GM21515 (cell line): ENCODE measurements around the gene MEAF6.
"Not testable (repeated sequence)": the region's sequence is repeated elsewhere in the genome, so short reads cannot be mapped to it uniquely, and the experiment has no call there.

Source experiments
- ATAC-seq: cut with Tn5 transposase; IDR thresholded peaks from one replicate; pipeline ENCODE4 v1.9.1; 2021; ENCODE audit not compliant: unreplicated experiment

MEAF6 gene

DNA sequence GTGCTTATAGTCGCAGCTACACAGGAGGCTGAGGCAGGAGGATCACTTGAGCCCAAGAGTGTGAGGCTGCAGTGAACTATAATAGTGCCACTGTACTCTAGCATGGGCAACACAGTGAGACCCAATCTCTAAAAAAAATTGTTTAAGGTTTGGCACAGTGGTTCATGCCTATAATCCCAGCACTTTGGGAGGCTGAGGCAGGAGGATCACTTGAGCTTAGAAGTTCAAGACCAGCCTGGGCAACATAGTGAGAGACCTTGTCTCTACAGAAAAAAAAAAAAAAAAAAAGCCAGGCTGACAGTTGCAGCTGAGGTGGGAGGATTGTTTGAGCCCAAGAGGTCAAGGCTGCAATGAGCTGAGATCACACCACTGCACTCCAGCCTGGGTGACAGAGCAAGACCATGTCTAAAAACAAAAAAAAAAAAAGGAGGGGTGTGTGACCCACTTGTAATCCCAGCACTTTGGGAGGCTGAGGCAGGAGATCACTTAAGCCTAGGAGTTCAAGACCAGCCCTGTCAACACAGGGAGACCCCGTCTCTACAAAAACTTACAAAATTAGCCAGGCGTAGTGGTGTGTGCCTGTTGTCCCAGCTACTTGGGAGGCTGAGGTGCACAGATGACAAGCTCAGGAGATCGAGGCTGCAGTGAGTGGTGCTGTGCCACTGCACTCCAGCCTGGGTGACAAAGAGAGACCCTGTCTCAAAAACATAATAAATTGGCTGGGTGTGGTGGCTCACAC is 18.0 kb upstream of the MEAF6 start:
- ATAC-seq: not testable (repeated sequence)

- ATAC-seq: not testable (repeated sequence)
Observed at GRCh38 chr1:37529888-37530287, 15.3 kb upstream of the MEAF6 start.

- no peak for ATAC-seq
Observed at GRCh38 chr1:37519613-37520012, 5.0 kb upstream of the MEAF6 start.

- ATAC-seq: not testable (repeated sequence)
Observed at GRCh38 chr1:37518929-37519328, 4.4 kb upstream of the MEAF6 start.

DNA sequence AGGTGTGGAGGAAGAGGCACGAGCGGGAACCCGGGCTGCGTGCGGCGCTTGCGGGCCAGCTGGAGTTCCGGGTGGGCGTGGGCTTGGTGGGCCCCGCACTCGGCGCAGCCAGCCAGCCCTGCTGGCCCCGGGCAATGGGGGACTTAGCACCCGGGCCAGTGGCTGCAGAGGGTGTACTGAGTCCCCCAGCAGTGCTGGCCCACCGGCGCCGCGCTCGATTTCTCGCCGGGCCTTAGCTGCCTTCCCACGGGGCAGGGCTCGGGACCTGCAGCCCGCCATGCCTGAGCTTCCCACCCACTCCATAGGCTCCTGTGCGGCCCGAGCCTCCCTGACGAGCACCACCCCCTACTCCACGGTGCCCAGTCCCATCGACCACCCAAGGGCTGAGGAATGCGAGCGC is 3.7 kb upstream of the MEAF6 start:
- ATAC-seq: not testable (repeated sequence)

DNA sequence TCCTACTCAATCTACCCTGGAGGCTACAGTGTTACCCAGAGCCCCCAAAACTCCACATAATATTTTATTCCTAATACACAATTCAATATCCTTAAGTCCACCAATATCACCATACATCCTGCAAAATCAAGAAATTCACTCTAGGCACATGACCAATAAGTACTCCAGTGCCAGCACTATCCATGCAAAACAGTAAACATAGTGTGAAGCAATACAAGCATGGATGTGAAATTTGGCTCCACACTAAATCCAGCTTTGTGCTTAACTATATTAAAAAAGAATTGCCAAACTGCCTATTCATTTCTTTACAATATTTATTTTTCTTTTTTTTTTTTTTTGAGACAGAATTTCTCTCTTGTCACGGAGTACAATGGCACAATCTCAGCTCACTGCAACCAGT is 3.0 kb upstream of the MEAF6 start:
- no peak for ATAC-seq

- peak; percentile 15 for ATAC-seq
Observed at GRCh38 chr1:37515185-37516034, 844 bp upstream of the MEAF6 start.

- ATAC-seq: peak; percentile 26
Observed at GRCh38 chr1:37513795-37514349, 694 bp downstream of the MEAF6 start.

GRCh38 chr1:37509181-37509580 is 5.4 kb downstream of the MEAF6 start:
- ATAC-seq: no peak

DNA sequence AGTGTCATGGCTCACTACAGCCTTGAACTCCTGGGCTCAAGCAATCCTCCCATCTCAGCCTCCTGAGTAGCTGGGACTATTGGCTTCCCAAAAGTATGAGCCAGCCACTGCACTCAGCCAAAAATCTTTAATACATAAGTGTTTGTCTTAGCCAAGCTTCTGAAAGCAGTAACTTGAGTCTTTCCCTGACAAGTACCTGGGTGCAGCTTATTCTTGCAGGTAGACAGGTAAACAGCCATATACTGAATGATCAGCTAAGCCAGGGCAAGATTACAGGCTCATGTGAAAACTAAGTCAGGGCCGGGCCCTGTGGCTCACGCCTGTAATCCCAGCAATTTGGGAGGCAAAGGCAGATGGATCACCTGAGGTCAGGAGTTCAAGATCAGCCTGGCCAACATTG is 7.8 kb downstream of the MEAF6 start:
- no peak for ATAC-seq

- not testable (repeated sequence) for ATAC-seq
Observed at GRCh38 chr1:37502791-37503190, 11.8 kb downstream of the MEAF6 start.

GRCh38 chr1:37502104-37502503 is 12.5 kb downstream of the MEAF6 start:
- ATAC-seq: no peak

DNA sequence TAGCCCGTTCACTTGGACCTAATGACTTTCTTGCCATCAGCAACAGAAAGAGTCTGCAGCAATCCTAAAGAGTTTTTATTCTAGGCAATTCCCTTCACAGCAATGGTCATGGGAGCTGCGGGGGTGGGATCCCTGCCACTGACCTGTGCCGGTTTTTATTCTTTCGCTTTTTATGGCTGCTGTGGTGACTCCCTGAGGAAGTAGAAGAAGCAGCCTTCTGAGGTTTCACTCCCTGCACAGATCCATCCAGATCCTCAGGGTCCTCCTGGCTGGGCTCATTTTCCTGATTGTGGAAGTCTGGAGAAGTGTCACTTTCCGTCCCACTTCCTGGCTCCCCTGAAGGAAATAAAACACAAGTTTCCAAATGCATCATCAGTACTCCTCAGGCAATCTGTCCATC is 12.9 kb downstream of the MEAF6 start:
- ATAC-seq: no peak

DNA sequence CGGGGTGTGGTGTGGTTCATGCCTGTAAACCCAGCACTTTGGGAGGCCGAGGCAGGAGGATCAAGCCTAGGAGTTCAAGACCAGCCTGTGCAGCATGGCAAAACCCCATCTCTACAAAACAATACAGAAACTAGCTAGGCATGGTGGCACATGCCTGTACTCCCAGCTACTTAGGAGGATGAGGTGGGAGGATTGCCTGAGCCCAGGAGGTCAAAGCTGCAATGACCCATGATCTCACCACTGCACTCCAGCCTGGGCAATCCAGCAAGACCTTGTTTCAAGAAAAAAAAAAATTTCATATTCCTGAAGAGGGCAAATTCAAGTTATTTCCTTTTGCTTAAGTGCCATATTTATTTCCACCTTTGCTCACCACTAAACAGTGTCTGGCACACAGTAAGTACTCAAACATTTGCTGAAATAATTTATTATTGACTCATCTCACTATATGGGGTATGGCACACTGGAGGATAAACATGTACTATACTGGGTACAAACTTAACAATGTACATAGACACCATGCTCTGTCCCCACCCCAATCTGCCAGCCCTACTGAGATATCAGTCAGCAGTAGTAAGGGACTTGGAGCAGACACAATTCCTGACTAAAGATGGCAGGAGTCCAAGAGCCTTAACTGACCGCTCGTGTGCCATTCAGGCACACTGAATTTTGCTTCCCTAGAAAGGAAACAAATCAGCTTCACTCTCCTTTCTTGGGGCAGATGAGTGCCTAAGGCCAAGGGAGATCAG is 15.5 kb downstream of the MEAF6 start:
- ATAC-seq: no peak

- ATAC-seq: no peak
Observed at GRCh38 chr1:37497832-37498231, 16.7 kb downstream of the MEAF6 start.

- no peak for ATAC-seq
Observed at GRCh38 chr1:37495875-37496274, 18.7 kb downstream of the MEAF6 start.

- ATAC-seq: no peak
Observed at GRCh38 chr1:37493336-37494098, 21.0 kb downstream of the MEAF6 start.

GRCh38 chr1:37487619-37487984 is 27.0 kb downstream of the MEAF6 start:
- ATAC-seq: no peak

- no peak for ATAC-seq
Observed at GRCh38 chr1:37486680-37487618, 27.6 kb downstream of the MEAF6 start.
